Caki2 (cell line): Measurements from ENCODE around the gene CTRB2. TPM values are rescaled to one million over a fixed set of nuclear protein-coding genes. Genes with fewer than 3 reads are reported as not detected.

Experiments used
- DNase-seq: peaks from one replicate; pipeline ENCODE4 v3.0.0-alpha.2; 2015; ENCODE audit warnings: low read depth
- in situ Hi-C: cut with HindIII; loops from 2 replicates; pipeline ENCODE4 v1.10.0; 2016; ENCODE audit warnings: low sequenced_read_pairs, low pct_unique_long_range_greater_than_20kb, mixed read lengths
- total RNA-seq: library from RNA; depleted of rRNA; stranded (reverse); fragments of >200 nt; shearing (Covaris generic); gene quantifications from 2 replicates; pipeline ENCODE4 v1.2.3, GENCODE V29; 2014; ENCODE audit warnings: low replicate concordance; rRNA removed

CTRB2 gene
- total RNA-seq, 1 experiment from 2014 or later: not detected

GRCh38 chr16:75195811-75196790, 10.9 kb downstream of the CTRB2 start:
- in situ Hi-C loops: no loop called here
- no peak for DNase-seq

DNA sequence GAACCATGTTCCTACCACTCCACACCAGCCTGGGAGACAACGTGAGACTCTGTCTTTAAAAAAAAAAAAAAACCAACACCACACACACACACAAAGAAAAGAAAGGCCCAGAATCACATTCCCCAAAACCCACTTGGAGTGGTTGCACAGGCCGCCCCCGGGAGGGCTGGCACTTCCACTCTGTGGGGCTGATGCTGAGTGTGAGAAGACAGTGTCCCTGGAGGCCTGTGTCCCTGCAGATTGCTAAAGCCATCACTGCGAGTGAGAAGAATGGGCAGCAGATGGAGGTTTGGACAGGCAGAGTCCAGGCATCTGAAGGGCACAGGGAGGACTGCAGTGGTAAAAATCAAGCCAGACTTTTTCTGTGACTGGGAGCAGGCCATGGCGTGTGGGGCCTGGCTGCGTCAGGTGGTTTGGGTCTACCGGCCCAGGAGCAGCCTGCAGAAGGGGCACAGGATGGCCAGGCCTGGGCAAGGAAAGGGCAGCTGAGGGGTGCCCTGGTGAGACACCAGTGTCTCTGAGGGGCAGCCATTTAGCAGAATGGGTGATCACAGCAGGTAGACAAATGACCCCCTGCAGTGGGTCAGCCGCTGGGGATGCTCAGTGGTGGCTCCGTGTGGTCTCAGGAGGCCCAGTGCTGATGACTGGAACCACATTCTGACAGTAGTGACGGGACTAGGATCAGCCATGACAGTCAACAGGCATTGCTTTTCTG, 13.1 kb downstream of the CTRB2 start:
- DNase-seq: no peak
- in situ Hi-C loops: no loop called here

DNA sequence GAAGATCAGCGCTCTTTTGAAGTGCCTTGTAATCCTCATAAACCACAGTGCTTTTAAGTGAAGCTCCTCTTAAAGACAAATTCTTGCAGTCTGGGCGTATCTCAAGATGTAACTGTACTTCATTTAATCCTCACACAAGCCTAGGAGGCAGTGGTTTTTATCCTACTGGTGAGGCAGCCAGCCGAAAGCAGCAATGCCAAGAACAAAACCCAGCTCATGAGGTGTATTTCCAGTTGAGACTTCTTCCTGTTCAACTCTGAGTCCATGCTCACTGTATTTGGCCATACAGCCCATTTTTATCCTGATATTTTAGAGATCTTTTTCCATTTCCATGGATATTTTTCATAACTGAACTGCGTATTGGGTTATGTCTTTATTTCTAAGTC, 13.7 kb downstream of the CTRB2 start:
- no peak for DNase-seq
- in situ Hi-C loops: no loop called here

DNA sequence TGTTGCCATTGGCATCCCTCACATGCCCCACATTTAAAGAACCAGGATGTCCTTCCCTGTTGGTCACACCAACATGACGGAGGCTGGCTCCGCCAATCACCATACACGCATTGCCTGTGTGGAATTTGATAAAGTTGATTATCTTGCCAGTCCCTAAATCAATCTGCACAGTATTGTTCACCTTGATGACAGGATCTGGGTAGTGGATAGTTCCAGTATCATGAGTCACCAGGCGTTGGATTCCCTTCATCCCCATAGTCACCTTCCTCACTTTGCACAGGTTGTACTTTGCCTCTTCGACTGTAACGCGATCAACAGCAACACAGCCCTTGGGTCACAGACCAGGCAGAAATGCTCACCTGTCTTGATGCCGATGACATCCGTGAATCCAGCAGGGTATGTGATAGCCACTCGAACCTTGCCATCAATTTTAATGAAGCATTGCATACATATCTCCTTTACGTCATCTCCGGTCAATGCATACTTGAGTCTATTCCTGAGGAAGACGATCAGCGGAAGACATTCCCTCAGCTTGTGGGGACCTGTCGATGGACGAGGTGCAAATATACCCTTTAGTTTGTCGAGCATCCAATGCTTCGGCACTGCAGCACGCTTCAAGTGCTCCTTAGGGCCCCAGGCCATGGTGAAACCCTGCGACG, 14.2 kb downstream of the CTRB2 start:
- DNase-seq: no peak
- in situ Hi-C loops: no loop called here

DNA sequence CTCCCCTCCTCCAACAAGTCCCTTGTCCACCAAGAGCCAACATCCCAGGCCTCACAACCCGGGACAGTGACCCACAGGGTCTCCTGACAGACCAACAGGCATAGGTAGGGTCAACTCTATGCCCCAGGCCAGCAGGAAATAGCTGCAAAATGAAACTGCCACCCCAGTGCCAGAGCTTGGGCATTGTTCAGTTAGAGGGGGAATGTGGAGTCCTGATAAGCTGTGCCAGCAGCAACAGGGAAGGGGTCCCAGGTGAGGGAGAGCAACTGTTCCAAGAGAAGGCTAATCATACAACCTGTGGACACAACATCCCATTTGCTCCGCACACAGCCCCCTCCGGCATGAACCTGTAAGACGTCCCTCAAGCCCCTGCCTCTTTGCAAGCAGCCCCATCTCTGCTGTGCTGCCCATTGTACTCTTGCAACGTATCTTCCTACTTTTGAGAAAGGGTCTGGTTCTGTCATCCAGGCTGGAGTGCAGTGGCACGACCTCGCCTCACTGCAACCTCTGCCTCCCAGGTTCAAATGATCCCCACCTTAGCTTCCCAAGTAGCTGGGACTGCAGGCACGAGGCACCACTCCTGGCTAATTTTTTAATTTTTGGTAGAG, 17.2 kb downstream of the CTRB2 start:
- in situ Hi-C loops: no loop called here
- no peak for DNase-seq

GRCh38 chr16:75188832-75189477, 18.0 kb downstream of the CTRB2 start:
- in situ Hi-C loops: no loop called here
- DNase-seq: no peak

DNA sequence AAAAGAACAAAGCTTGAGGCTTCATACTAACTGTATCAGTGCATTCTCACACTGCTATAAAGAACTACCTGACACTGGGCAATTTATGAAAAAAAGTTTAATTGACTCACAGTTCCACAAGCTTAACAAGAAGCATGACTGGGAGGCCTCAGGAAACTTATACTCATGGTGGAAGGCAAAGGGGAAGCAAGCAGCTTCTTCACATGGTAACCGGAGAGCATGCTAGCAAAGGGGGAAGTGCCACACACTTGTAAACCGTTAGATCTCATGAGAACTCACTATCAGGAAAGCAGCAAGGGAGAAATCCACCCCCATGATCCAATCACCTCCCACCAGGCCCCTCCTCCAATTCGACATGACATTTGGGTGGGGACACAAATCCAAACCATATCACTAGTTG, 25.3 kb downstream of the CTRB2 start:
- in situ Hi-C loops: no loop called here
- no peak for DNase-seq

- no peak for DNase-seq
- in situ Hi-C loops: no loop called here
These were observed 27.8 kb downstream of the CTRB2 start for GRCh38 chr16:75179208-75179607.

DNA sequence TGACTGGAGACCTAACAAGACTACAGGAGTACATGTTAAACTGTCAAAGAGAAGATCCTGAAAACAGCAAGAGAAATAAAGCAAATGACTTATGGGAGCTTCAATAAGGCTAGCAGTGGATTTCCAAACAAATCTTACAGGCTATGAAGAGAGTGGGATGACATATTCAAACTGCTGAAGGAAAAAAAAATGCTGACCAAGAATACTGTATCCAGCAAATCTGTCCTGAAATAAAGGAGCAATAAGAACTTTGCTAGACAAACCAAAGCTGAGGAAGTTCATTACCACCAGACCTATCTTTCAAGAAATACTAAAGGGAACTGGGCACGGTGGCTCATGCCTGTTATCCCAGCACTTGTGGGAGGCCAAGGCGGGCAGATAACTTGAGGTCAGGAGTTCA, 30.0 kb downstream of the CTRB2 start:
- no peak for DNase-seq
- in situ Hi-C loops: no loop called here

- DNase-seq: no peak
- in situ Hi-C loops: no loop called here
These were observed 31.9 kb downstream of the CTRB2 start for GRCh38 chr16:75175074-75175473.

DNA sequence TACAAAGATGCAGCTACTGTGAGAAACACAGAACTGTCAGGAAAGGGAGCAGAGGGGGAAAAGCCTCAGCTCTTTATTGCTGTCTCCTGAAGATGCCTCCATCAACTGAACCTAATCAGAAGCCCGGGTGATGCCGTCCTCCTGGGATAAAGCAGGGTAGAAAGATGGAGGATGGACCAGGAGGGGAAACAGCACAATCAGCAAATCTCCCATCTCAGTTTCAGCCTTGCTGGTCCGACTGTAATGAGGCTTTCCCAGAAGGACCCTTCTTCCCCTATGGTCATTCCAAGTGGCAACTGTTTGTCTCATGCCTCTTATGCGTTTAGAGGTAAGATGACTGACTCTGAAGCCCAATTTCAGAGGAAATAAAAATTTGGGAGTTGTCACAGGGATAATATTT, 34.4 kb downstream of the CTRB2 start:
- in situ Hi-C loops: no loop called here
- no peak for DNase-seq

GRCh38 chr16:75169899-75170405, 37.0 kb downstream of the CTRB2 start:
- no peak for DNase-seq
- in situ Hi-C loops: no loop called here

- in situ Hi-C loops: no loop called here
- DNase-seq: no peak
These were observed 46.6 kb downstream of the CTRB2 start for GRCh38 chr16:75160386-75160785.

Other genes with a start within 250 kb of the CTRB2 start
- gene WDR59, start 222.0 kb downstream of the CTRB2 start, total RNA-seq: 15.8 and 24.2 TPM in 2 replicates
- 66.7 and 104 TPM in 2 replicates for gene ZNRF1, start 208.1 kb downstream of the CTRB2 start, total RNA-seq
- gene LDHD, start 90.4 kb downstream of the CTRB2 start, total RNA-seq: 0.95 and 1.8 TPM in 2 replicates
- 7.9 and 14.4 TPM in 2 replicates for gene ZFP1, start 58.6 kb downstream of the CTRB2 start, total RNA-seq
- not detected in 2 replicates for gene CTRB1, start 11.8 kb upstream of the CTRB2 start, total RNA-seq
- gene BCAR1, start 44.5 kb upstream of the CTRB2 start, total RNA-seq: 85.7 and 94.2 TPM in 2 replicates
- gene CFDP1, start 226.3 kb upstream of the CTRB2 start, total RNA-seq: 34.9 and 64.6 TPM in 2 replicates